Stomach (tissue), 9 donors: Measurements from ENCODE around the gene CPED1. TPM values are rescaled to one million over a fixed set of nuclear protein-coding genes. Genes with fewer than 3 reads are reported as not detected.

Source experiments
- DNase-seq, 2 donors: peaks; one replicate each; pipeline versions ENCODE4 v3.0.0 to v3.0.0-alpha.2; 2013 to 2019
- H3K27ac ChIP-seq, 5 donors: fragments of 200-600 bp in 4 of 5; sonication (generic) in 4 of 5; one replicate each; pipeline ENCODE4 v1.5.1; 2013 to 2019; ENCODE audit warnings: mild to moderate bottlenecking in 1 of 5, moderate library complexity in 1 of 5
- H3K27me3 ChIP-seq, 3 donors: fragments of 200-600 bp; sonication (generic); one replicate each; pipeline ENCODE4 v1.5.1; 2017 to 2019; ENCODE audit warnings: mixed run types in 1 of 3
- H3K36me3 ChIP-seq, 4 donors: fragments of 200-600 bp; sonication (generic); 1 replicate in 3 of 4; 2 replicates in 1 of 4; pipeline ENCODE4 v1.5.1; 2016 to 2019
- H3K4me1 ChIP-seq, 4 donors: fragments of 200-600 bp; sonication (generic); one replicate each; pipeline ENCODE4 v1.5.1; 2016 to 2019
- H3K4me3 ChIP-seq, 4 donors: fragments of 200-600 bp; sonication (generic) in 3 of 4; one replicate each; pipeline ENCODE4 v1.5.1; 2016 to 2019; ENCODE audit warnings: mild to moderate bottlenecking in 1 of 4
- H3K9me3 ChIP-seq, 4 donors: fragments of 200-600 bp; sonication (generic); one replicate each; pipeline ENCODE4 v1.5.1; 2016 to 2019
- EP300 ChIP-seq: sonication (generic); formaldehyde crosslinking; IDR thresholded peaks from one replicate; pipeline ENCODE4 v1.6.1; 2017; ENCODE audit warnings: antibody characterized with exemption
- POLR2A ChIP-seq, 4 donors: fragments of 450-650 bp; IDR thresholded peaks; one replicate each; pipeline ENCODE4 v1.6.1; 2016; ENCODE audit warnings: antibody characterized with exemption in 4 of 4, control low read depth in 2 of 4, mild to moderate bottlenecking in 1 of 4, moderate library complexity in 1 of 4
- POLR2AphosphoS5 ChIP-seq, 3 donors: sonication (generic); formaldehyde crosslinking; IDR thresholded peaks; one replicate each; pipeline ENCODE4 v1.6.1; 2016; ENCODE audit warnings: antibody characterized with exemption in 3 of 3
- WGBS, 5 donors: extraction: QIAGEN DNeasy Blood & Tissue Kit in 3 of 5; methylation state at CpG; one replicate each; pipeline versions ENCODE4 v1.1.5 to v1.1.7; 2013 to 2018; 5-methylcytosine and 5-hydroxymethylcytosine counted together
- intact Hi-C: fragments of 100-400 bp; cut with DNase I; formaldehyde crosslinking; loops from one replicate; pipeline ENCODE4 v1.15.1; 2023; ENCODE audit warnings: low total_unique reads
- polyA plus RNA-seq, 3 donors: library from polyadenylated mRNA; stranded (reverse); fragments of 200-250 nt; gene quantifications; one replicate each; pipeline ENCODE4 v1.2.3, GENCODE V29; 2013
- total RNA-seq, 5 donors: library from RNA; depleted of rRNA; stranded (reverse); fragments of >200 nt; gene quantifications; one replicate each; pipeline versions ENCODE4 v1.1.0 to v1.2.3, GENCODE V29; 2014 to 2016
- TF ChIP-seq, protein P1 (sequence below), 7 experiments: fragments of 450-650 bp in 4 of 7; fragments of 200-600 bp in 3 of 7; sonication (generic) in 3 of 7; IDR thresholded peaks; one replicate each; pipeline ENCODE4 v1.5.1; 2016 to 2019; ENCODE audit warnings: antibody characterized with exemption in 7 of 7, control low read depth in 2 of 7, mild to moderate bottlenecking in 1 of 7
- donor health status: healthy with polysubstance abuse.
- donor health status: Bipolar disorder and iron deficiency.
- donor health status: healthy.

CPED1 gene
- total and polyA plus RNA-seq, 8 donors = 3.0 to 58.7 (median 15.9) TPM

DNA sequence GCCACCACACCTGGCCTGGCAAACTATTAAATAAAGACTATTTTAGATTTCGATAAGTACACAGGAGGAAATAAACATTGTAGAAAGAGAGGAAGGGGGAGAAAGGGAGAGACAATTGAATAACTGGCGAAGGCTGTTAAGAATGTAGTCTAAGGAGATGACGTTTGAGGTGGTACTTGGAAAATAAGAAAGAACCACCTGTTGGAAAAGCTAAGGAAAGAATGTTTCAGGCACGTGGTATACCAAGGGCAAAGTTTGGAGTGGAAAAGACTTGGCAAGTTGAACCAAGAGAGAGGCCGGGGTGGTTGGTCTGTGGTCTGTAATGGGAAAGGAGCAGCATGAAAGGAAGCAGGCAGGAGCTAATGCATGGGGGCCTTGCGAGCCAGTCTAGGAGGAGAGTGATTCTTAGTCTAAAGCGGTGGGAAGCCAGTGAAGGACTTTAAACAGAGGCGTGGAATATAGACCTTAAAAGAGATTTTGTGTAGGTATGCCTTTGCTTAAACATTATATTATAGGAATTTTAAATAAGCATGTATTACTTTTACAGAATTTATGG lies 28.5 kb upstream of the CPED1 start:
- H3K36me3 ChIP-seq = peaks cover 3 to 50% (median 42%) of the 10 kb centered on the region in 4 donors
- 89 to 94% (median 94%) methylated on average over 8 of the region's 8 CpGs for WGBS, 5 donors
- no peak overlapping the region for H3K4me3 ChIP-seq
- intact Hi-C loops = no loop called here
- no peak overlapping the region for H3K27ac ChIP-seq
- no peaks in the 10 kb centered on the region for H3K27me3 ChIP-seq
- no peak for DNase-seq
- no peaks in the 10 kb centered on the region for H3K9me3 ChIP-seq
- H3K4me1 ChIP-seq = peaks cover 0 to 12% (median 5%) of the 10 kb centered on the region in 4 donors
- no peak for TF ChIP-seq POLR2A (IDR thresholded peaks at IDR 0.05)
- no peak for TF ChIP-seq EP300
- no peak for TF ChIP-seq POLR2AphosphoS5 (IDR thresholded peaks at IDR 0.05)
- TF ChIP-seq, protein P1, sequence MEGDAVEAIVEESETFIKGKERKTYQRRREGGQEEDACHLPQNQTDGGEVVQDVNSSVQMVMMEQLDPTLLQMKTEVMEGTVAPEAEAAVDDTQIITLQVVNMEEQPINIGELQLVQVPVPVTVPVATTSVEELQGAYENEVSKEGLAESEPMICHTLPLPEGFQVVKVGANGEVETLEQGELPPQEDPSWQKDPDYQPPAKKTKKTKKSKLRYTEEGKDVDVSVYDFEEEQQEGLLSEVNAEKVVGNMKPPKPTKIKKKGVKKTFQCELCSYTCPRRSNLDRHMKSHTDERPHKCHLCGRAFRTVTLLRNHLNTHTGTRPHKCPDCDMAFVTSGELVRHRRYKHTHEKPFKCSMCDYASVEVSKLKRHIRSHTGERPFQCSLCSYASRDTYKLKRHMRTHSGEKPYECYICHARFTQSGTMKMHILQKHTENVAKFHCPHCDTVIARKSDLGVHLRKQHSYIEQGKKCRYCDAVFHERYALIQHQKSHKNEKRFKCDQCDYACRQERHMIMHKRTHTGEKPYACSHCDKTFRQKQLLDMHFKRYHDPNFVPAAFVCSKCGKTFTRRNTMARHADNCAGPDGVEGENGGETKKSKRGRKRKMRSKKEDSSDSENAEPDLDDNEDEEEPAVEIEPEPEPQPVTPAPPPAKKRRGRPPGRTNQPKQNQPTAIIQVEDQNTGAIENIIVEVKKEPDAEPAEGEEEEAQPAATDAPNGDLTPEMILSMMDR (IDR thresholded peaks at IDR 0.05) = no peak

DNA sequence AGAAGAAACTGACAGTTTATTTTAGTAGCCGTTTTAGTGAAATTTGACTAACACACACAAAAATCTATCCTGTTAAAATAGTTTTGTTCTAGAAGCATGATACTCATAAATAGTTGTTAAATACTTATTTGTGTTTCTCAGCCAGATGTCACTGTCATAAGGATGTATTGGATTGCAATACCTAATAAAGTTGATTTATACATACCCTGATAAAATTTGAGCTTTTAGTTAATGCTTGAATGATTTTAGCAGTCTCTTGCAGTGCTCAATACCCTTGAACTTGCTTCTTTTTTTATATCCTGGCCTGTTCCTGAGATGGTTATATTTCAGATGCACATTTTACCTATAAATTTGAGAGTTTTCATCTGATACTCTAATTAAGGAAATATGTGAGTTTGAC lies 27.8 kb upstream of the CPED1 start:
- Histone ChIP-seq H3K36me3 (peaks cover 3 to 49% (median 42%) of the 10 kb centered on the region in 4 donors), H3K27ac (no peak overlapping the region), H3K27me3 (no peaks in the 10 kb centered on the region), H3K4me1 (peaks cover 0 to 12% (median 4%) of the 10 kb centered on the region in 4 donors), H3K4me3 (no peak overlapping the region), H3K9me3 (no peaks in the 10 kb centered on the region)
- intact Hi-C loops = no loop called here
- TF ChIP-seq POLR2A (IDR thresholded peaks at IDR 0.05) = no peak
- TF ChIP-seq, protein P1 (IDR thresholded peaks at IDR 0.05) = no peak
- no peak for TF ChIP-seq POLR2AphosphoS5 (IDR thresholded peaks at IDR 0.05)
- no peak for TF ChIP-seq EP300
- DNase-seq = no peak
- 79 to 88% (median 84%) methylated on average over 1 of the region's 1 CpG for WGBS, 5 donors

DNA sequence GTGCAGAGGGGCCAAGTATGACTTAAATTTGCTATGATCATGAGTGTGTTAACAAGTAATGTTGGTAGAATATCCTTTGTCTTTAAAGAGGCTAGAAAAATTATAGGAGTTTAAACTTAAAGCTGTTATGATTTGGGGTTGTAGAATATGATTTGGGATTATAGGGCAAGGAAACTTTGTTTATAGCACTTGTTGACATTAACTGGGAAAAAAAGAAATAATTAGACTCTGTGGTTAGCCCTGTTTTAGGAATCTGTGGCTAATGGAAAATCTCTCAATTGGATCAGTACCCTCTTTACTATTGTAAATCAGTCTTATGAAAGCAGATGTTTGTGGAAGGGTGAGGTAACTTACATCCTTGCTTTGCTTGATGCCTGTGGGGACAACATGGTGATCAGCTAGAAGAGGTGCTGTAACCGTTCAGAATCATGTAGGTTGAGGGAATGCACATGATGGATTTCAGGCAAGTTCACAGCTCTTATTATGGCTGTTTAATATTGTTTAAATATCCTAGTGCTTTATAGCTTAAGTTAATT lies 26.8 kb upstream of the CPED1 start:
- H3K9me3 ChIP-seq = no peaks in the 10 kb centered on the region
- no peak overlapping the region for H3K27ac ChIP-seq
- TF ChIP-seq, protein P1 (IDR thresholded peaks at IDR 0.05) = no peak
- no peak for TF ChIP-seq EP300
- no peak for TF ChIP-seq POLR2AphosphoS5 (IDR thresholded peaks at IDR 0.05)
- no peak for TF ChIP-seq POLR2A (IDR thresholded peaks at IDR 0.05)
- peaks cover 0 to 12% (median 4%) of the 10 kb centered on the region in 4 donors for H3K4me1 ChIP-seq
- WGBS, 5 donors = 54 to 73% (median 63%) methylated on average over 1 of the region's 1 CpG
- peaks cover 3 to 47% (median 41%) of the 10 kb centered on the region in 4 donors for H3K36me3 ChIP-seq
- no peak for DNase-seq
- no peak overlapping the region for H3K4me3 ChIP-seq
- intact Hi-C loops = no loop called here
- no peaks in the 10 kb centered on the region for H3K27me3 ChIP-seq

DNA sequence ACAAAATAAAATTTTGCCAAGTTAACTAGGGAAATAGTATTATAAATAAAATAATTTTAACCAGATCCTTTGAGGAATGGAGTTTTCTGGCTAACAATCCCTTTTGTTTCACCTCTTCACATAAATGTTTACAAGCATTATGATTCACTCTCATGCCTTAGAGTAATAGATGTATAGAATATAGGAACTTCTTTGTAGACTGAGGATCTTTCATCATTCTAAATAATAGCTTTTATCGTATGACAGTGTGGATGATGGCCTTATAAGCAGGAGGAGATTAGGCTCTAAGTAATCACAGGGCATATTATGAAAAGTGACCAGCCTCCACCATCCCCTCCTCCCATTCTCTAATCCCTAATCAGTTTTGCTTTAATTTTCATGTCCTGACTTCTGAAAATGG lies 24.4 kb upstream of the CPED1 start:
- no peak overlapping the region for H3K4me3 ChIP-seq
- TF ChIP-seq EP300 (no peak), POLR2A (IDR thresholded peaks at IDR 0.05) (no peak), POLR2AphosphoS5 (IDR thresholded peaks at IDR 0.05) (no peak)
- TF ChIP-seq, protein P1 (IDR thresholded peaks at IDR 0.05) = no peak
- WGBS, 5 donors = 63 to 98% (median 93%) methylated on average over 1 of the region's 1 CpG
- H3K27ac ChIP-seq = no peak overlapping the region
- no peaks in the 10 kb centered on the region for H3K9me3 ChIP-seq
- peaks cover 0 to 12% (median 4%) of the 10 kb centered on the region in 4 donors for H3K4me1 ChIP-seq
- intact Hi-C loops = no loop called here
- DNase-seq = no peak
- no peaks in the 10 kb centered on the region for H3K27me3 ChIP-seq
- peaks cover 8 to 47% (median 46%) of the 10 kb centered on the region in 4 donors for H3K36me3 ChIP-seq
